SK-N-DZ (cell line): ENCODE results near the gene CD8B2.
"Not testable (repeated sequence)": the region's sequence is repeated elsewhere in the genome, so short reads cannot be mapped to it uniquely, and the experiment has no call there.

Experiments used
- DNase-seq: peaks from one replicate; pipeline ENCODE4 v3.0.0-alpha.2; 2015; ENCODE audit warnings: low spot score

The CD8B2 gene

GRCh38 chr2:106551417-106552130, 64.4 kb downstream of the CD8B2 start:
- no peak for DNase-seq

GRCh38 chr2:106552921-106553320, 65.8 kb downstream of the CD8B2 start:
- DNase-seq: no peak

GRCh38 chr2:106553321-106553720, 66.2 kb downstream of the CD8B2 start:
- no peak for DNase-seq

- DNase-seq: no peak
Measured at GRCh38 chr2:106554411-106554810, 67.2 kb downstream of the CD8B2 start.

GRCh38 chr2:106555053-106555452, 67.9 kb downstream of the CD8B2 start:
- no peak for DNase-seq

- DNase-seq: not testable (repeated sequence)
Measured at GRCh38 chr2:106559786-106560185, 72.6 kb downstream of the CD8B2 start.

GRCh38 chr2:106560773-106561172, 73.6 kb downstream of the CD8B2 start:
- no peak for DNase-seq

- DNase-seq: no peak
Measured at GRCh38 chr2:106561356-106561755, 74.2 kb downstream of the CD8B2 start.

GRCh38 chr2:106561803-106562202, 74.6 kb downstream of the CD8B2 start:
- DNase-seq: no peak

GRCh38 chr2:106562268-106563186, 75.4 kb downstream of the CD8B2 start:
- DNase-seq: peak; percentile 28

- DNase-seq: peak; percentile 72
Measured at GRCh38 chr2:106563195-106563594, 76.0 kb downstream of the CD8B2 start.

GRCh38 chr2:106565599-106565998, 78.4 kb downstream of the CD8B2 start:
- no peak for DNase-seq

- DNase-seq: peak; percentile 21
Measured at GRCh38 chr2:106566050-106566449, 78.9 kb downstream of the CD8B2 start.

GRCh38 chr2:106566484-106566883, 79.3 kb downstream of the CD8B2 start:
- DNase-seq: not testable (repeated sequence)

GRCh38 chr2:106570316-106570715, 83.2 kb downstream of the CD8B2 start:
- no peak for DNase-seq
